SH-SY5Y (cell line): Measurements from ENCODE around the gene TECTA.

Experiments
- GATA2 ChIP-seq: IDR thresholded peaks from 2 replicates; pipeline ENCODE4 v1.6.1; 2011; ENCODE audit warnings: mild to moderate bottlenecking, low read depth, low read length
- GATA3 ChIP-seq: IDR thresholded peaks from 2 replicates; pipeline ENCODE4 v1.6.1; 2011; ENCODE audit warnings: low read depth, mild to moderate bottlenecking, low read length, moderate library complexity

GRCh38 chr11:121198491-121198890 is 97.4 kb downstream of the TECTA start:
- TF ChIP-seq GATA2 (no peak), GATA3 (no peak)
